Stimulated activated CD8-positive, alpha-beta memory T cell treated with anti-CD3 and anti-CD28 coated beads, Interleukin-15, amount 100 ng/mL, for 48 hours (primary cell): ENCODE measurements around the gene RRP1B.
"Not testable (repeated sequence)": the region's sequence is repeated elsewhere in the genome, so short reads cannot be mapped to it uniquely, and the experiment has no call there.

Experiments
- DNase-seq, 2 donors: peaks; one replicate each; pipeline ENCODE4 v3.0.0-alpha.2; 2020; ENCODE audit warnings: low read depth in 2 of 2

Gene RRP1B

GRCh38 chr21:43667191-43667904 is 8.0 kb downstream of the RRP1B start:
- DNase-seq: no peak

- no peak for DNase-seq
These were observed 10.7 kb downstream of the RRP1B start for GRCh38 chr21:43669828-43670605.

GRCh38 chr21:43675871-43676270 is 16.5 kb downstream of the RRP1B start:
- DNase-seq: no peak

GRCh38 chr21:43676391-43676790 is 17.0 kb downstream of the RRP1B start:
- DNase-seq: no peak

DNA sequence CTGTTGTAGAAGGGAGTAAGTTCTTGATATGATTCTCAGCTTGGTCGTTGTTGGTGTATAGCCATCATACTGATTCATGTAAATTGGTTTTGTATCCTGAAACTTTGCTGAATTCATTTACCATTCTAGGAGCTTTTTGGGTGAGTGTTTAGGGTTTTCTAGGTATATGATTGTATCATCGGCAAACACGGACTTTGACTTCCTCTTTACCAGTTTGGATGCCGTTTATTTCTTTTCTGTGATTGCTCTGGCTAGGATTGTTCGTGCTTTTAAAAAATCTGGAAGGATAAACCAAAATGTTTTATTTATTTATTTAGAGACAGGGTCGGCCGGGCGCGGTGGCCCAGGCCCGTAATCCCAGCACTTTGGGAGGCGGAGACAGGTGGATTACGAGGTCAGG is 20.6 kb downstream of the RRP1B start:
- DNase-seq: no peak

DNA sequence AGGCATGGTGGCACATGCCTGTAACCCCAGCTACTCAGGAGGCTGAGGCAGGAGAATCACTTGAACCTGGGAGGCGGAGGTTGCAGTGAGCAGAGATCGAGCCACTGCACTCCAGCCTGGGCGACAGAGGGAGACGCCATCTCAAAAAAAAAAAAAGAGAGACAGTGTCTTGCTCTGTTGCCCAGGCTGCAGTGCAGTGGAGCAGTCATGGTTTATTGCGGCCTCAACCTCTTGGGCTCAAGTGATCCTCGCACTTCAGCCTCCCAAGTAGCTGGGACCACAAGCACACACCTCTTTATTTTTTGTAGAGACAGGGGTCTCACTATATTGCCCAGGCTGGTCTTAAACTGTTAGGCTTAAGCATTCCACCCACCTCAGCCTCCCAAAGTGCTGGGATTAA is 21.1 kb downstream of the RRP1B start:
- DNase-seq: not testable (repeated sequence)

DNA sequence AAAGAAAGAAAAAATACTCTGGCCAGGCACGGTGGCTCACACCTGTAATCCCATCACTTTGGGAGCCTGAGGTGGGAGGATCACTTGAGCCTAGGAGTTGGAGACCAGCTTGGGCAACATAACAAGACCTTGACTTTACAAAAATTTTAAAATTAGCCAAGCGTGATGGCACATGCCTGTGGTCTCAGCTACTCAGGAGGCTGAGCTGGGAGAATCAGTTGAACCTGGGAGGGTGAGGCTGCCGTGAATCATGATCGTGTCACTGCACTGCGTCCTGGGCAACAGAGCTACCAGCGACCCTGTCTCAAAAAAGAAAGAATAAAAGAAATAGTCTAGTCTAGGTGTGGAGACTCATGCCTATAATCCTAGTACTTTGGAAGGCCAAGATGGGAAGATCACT is 22.3 kb downstream of the RRP1B start:
- DNase-seq: no peak

GRCh38 chr21:43684424-43684823 is 25.1 kb downstream of the RRP1B start:
- DNase-seq: no peak

DNA sequence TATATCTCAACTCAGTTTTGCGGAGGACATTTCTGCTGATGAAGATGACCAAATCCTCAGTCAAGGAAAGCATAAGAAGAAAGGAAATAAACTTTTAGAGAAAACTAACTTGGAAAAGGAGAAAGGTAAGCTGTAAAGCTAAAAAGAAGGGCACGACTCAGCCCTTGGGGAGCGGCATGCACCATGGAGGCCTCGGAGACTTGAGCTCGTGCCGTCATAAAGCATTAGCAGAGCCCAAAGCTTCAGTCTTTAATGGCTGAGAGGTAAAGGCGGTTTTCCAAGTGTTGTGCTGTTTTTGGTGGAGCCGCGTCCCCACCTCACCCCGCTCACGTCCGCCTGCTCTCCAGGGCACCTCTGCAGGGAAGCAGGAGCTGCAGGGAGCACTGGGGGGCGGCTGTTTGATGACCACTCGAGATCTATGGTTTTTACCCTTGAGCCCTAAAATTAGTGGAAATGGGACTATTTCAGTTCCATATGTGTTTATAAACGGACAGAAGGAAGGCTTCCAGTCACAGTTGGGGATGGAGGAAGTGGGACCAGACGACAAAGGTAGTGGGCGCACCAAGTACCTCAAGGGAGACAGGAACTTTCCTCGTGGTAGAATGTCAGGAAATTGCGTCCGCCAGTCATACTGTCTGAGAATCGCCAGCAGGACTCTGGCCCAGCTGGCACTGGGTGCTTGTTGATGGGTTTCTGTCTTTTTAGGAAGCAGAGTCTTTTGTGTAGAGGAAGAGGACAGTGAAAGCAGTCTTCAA is 27.6 kb downstream of the RRP1B start:
- no peak for DNase-seq

DNA sequence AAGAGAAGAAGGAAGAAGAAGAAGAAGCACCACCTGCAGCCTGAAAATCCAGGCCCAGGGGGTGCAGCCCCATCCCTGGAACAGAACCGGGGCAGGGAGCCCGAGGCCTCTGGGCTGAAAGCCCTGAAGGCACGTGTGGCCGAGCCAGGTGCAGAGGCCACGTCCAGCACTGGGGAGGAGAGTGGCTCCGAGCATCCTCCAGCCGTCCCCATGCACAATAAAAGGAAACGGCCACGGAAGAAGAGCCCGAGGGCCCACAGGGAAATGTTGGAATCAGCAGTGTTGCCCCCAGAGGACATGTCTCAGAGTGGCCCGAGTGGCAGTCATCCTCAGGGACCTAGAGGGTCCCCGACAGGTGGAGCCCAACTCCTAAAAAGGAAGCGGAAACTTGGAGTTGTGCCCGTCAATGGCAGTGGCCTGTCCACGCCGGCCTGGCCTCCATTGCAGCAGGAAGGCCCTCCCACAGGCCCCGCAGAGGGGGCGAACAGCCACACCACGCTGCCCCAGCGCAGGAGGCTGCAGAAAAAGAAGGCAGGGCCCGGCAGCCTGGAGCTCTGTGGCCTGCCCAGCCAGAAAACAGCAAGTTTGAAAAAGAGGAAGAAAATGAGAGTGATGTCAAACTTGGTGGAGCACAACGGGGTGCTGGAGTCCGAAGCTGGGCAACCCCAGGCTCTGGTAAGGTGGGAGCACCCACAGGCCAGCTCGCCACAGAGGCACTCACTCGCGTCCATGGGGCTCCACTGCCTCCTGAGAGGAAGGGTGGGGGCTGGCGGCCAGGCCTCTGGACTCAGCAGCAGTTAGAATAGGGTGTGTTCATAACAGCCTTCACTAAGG is 28.4 kb downstream of the RRP1B start:
- no peak for DNase-seq

- no peak for DNase-seq
These were observed 29.5 kb downstream of the RRP1B start for GRCh38 chr21:43688906-43689305.

GRCh38 chr21:43689556-43690337 is 30.4 kb downstream of the RRP1B start:
- DNase-seq: no peak

DNA sequence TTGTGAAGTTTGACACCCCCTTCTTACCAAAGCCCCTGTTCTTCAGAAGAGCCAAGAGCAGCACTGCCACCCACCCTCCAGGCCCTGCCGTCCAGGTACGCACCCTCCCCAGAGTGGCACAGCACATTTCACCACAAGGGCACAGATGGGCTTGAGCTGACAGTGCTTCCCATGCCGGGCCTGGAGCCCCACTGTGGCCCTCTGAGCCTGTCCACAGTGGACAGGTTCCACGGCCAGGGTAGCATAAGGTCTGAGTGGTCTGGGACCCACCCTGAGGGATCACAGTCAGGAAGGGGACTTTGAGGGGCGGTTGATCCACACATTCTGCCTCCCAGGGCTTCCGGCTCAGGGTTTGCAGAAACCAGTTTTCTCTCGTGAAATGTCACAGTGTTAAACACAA is 31.0 kb downstream of the RRP1B start:
- DNase-seq: no peak

- no peak for DNase-seq
These were observed 31.9 kb downstream of the RRP1B start for GRCh38 chr21:43691086-43691795.

- no peak for DNase-seq
These were observed 32.4 kb downstream of the RRP1B start for GRCh38 chr21:43691801-43692200.

- no peak for DNase-seq
These were observed 33.6 kb downstream of the RRP1B start for GRCh38 chr21:43692949-43693348.

DNA sequence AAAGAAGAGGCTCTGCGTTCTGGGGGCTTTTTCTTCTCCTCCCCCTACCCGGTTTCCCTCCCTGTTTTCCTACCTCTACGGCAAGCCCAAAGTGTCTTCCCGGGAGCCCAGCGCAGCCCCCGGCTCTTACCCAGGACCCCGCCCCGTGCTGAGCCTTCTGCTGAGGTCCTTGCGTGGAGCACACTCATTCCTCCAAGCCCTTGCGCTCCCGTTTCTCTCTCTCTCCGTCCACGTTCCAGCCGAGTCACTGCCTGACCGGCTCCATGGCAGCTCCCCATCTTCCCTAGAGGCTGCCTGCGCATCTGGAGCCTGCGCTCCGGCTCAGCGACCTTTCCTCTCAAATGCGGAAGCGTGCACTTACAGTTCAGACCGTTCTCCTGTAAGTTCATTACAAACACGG is 34.6 kb downstream of the RRP1B start:
- DNase-seq: no peak

GRCh38 chr21:43694437-43695079 is 35.2 kb downstream of the RRP1B start:
- no peak for DNase-seq

DNA sequence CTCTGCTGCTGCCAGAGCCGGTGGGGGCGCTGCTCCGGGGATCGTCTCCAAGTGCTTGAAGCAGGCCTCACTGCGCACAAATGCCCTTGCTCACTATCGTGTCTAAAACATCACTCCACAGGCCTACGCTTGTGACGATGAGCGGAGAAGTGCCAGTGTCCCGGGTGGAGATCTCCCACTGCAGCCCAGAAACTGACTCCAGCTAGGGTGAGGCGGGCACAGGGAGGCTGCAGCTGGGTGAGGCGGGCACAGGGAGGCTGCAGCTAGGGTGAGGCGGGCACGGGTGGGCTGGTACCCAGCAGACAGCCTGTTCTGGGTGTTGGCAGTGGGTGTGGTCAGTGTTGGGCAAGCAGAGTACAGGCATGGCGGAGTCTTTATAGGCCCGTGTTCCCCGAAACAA is 36.9 kb downstream of the RRP1B start:
- no peak for DNase-seq
